Measurements from ENCODE around the gene SAE1. TPM values are rescaled to one million over a fixed set of nuclear protein-coding genes. Genes with fewer than 3 reads are reported as not detected.

Gene SAE1
- total RNA-seq, 1 experiment from 2014 or later: 140 TPM

DNA sequence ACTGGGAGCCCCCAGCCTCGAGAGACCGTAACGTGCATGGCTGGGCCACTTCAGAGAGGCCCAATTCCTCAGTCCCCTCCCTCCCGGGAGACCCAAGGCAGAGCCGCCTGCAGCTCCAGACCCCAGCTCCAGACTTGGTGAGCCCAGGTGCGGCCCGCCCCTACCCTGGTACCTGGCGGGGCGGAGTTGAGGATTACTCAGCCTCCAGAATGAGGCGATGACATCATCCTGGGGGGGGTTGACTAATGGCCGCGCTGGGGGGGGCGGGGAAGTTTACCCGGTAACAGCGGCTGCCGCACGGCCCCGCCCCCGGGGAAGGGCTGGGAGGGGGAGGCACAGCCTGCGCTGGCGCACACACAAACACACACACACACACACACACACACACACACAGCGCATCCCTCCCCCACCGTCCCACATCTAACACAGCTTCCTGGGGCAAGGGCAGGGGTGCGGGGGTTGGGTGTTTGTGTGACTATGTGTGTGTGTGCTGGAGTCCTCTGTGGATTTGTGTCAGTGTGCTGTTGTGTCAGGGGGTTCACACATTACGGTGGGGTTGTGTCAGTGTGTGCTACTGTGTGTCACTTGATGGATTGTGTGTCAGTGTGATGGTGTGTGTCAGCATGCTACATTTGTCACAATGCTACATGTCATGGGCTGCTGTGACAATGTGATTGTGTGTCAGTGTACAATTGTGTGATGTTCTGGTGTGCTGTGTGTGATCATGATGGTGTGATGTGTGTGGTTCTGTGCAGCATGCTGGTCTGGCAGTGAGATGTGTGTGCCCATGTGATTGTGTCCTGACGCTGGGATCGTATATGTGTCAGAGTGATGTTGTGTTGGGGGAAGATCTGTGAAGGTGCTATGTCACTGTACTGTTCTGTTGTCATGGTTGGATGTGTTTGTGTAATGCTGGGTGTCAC lies 110.6 kb downstream of the SAE1 start:
- in situ Hi-C loops (cut with HindIII; ENCODE audit: low pct_unique_long_range_greater_than_20kb, low sequenced_read_pairs) (no loop called here), intact Hi-C loops (cut with micrococcal nuclease; ENCODE audit: unreplicated experiment) (no loop called here)
- CTCF ChIA-PET: interaction anchor here (0.5 kb wide), 1 partner anchor 101 kb away, joined by 6 read pairs; no protein-coding TSS in a partner anchor
- no TSS peak for BruUV-seq (replicated peaks)
- ATAC-seq (no peak), DNase-seq (ENCODE audit: low read depth, low spot score) (no peak)
- Histone ChIP-seq H3K4me3 (ENCODE audit: low read depth in 2 of 2, low read length in 2 of 2) (peak overlapping the region in 1 of 2 experiments; percentile 28; a peak in 2 of 4 replicates), H3K27ac (ENCODE audit: low read length) (no peak overlapping the region), H3K36me3 (ENCODE audit: control insufficient read depth, insufficient read depth, low read length) (no peaks in the 10 kb centered on the region), H3K9me3 (ENCODE audit: control insufficient read depth, insufficient read depth, low read depth, low read length) (no peaks in the 10 kb centered on the region), H3K4me1 (ENCODE audit: control insufficient read depth, insufficient read depth, low read length) (peaks cover 4% of the 10 kb centered on the region), H3K27me3 (ENCODE audit: control insufficient read depth, insufficient read depth, low read length) (no peaks in the 10 kb centered on the region)
- POLR2A ChIA-PET: interaction anchor here (0.6 kb wide), 1 partner anchor 14 kb away, joined by 3 read pairs; no protein-coding TSS in a partner anchor
- TF ChIP-seq POLR2AphosphoS5 (IDR thresholded peaks at IDR 0.05; ENCODE audit: low read depth, low read length): no peak
- TF ChIP-seq CTCF (IDR thresholded peaks at IDR 0.05): no peak
- no peak for TF ChIP-seq TCF7L2 (IDR thresholded peaks at IDR 0.05; ENCODE audit: low read depth, low read length)
- TF ChIP-seq SIN3A (IDR thresholded peaks at IDR 0.05; ENCODE audit: borderline replicate concordance, insufficient read depth, low read depth, low read length): no peak
- TF ChIP-seq REST (IDR thresholded peaks at IDR 0.05; ENCODE audit: insufficient read depth in 1 of 2, low read depth in 2 of 2, low read length in 1 of 2): no peak

GRCh38 chr19:47241919-47242577 lies 111.4 kb downstream of the SAE1 start:
- H3K9me3 ChIP-seq (ENCODE audit: control insufficient read depth, insufficient read depth, low read depth, low read length): no peaks in the 10 kb centered on the region
- H3K27ac ChIP-seq (ENCODE audit: low read length): no peak overlapping the region
- CTCF ChIA-PET: no interaction called here
- peaks cover 4% of the 10 kb centered on the region for H3K4me1 ChIP-seq (ENCODE audit: control insufficient read depth, insufficient read depth, low read length)
- DNase-seq (ENCODE audit: low read depth, low spot score) (no peak), ATAC-seq (no peak)
- POLR2A ChIA-PET: interaction anchor here (1.4 kb wide), 1 partner anchor 16 kb away, joined by 5 read pairs; no protein-coding TSS in a partner anchor
- in situ Hi-C loops (cut with HindIII; ENCODE audit: low pct_unique_long_range_greater_than_20kb, low sequenced_read_pairs) (no loop called here), intact Hi-C loops (cut with micrococcal nuclease; ENCODE audit: unreplicated experiment) (no loop called here)
- no peaks in the 10 kb centered on the region for H3K36me3 ChIP-seq (ENCODE audit: control insufficient read depth, insufficient read depth, low read length)
- no peaks in the 10 kb centered on the region for H3K27me3 ChIP-seq (ENCODE audit: control insufficient read depth, insufficient read depth, low read length)
- BruUV-seq (replicated peaks): TSS peak; percentile 84
- TF ChIP-seq REST (IDR thresholded peaks at IDR 0.05; ENCODE audit: insufficient read depth in 1 of 2, low read depth in 2 of 2, low read length in 1 of 2) (no peak), SIN3A (IDR thresholded peaks at IDR 0.05; ENCODE audit: borderline replicate concordance, insufficient read depth, low read depth, low read length) (no peak), CTCF (IDR thresholded peaks at IDR 0.05) (no peak), TCF7L2 (IDR thresholded peaks at IDR 0.05; ENCODE audit: low read depth, low read length) (no peak), POLR2AphosphoS5 (IDR thresholded peaks at IDR 0.05; ENCODE audit: low read depth, low read length) (no peak)
- H3K4me3 ChIP-seq (ENCODE audit: low read depth in 2 of 2, low read length in 2 of 2): no peak overlapping the region

Data from Panc1 (cell line).